ENCODE results near the gene PRDM12. TPM values are rescaled to one million over a fixed set of nuclear protein-coding genes. Genes with fewer than 3 reads are reported as not detected.
A peak's percentile ranks its signal among the peaks of the same experiment; 100 is the strongest.

PRDM12 gene
- total RNA-seq = not detected in 2 replicates
- polyA plus RNA-seq = 0.02 TPM in 1 of 2 replicates, not detected in the other
- polyA plus RNA-seq (2012) = 0.05 TPM in 1 of 2 replicates, not detected in the other
- polyA minus RNA-seq (ENCODE audit: low replicate concordance) = not detected in 2 replicates

GRCh38 chr9:130664251-130665028 is at the start of gene PRDM12:
Gene PRDM12, plus strand, starts transcription at chr9:130664594. Its CDS starts 60 bp downstream, at chr9:130664654.
- H3K4me3 ChIP-seq (replicated peaks in 1 of 4; ENCODE audit: control extremely low read depth in 1 of 4, insufficient read depth in 1 of 4, low read depth in 3 of 4, low read length in 4 of 4) = no peak within 1 kb of the TSS
- no peaks in the 10 kb centered on the region for H3K9me3 ChIP-seq (ENCODE audit: control insufficient read depth, insufficient read depth, low read depth, low read length)
- H3K79me2 ChIP-seq (ENCODE audit: control insufficient read depth, insufficient read depth, low read length) = no peaks in the 10 kb centered on the region
- H3K27ac ChIP-seq (ENCODE audit: insufficient read depth, low read length) = no peak within 1 kb of the TSS
- H3K9ac ChIP-seq (ENCODE audit: insufficient read depth, low read length) = no peak within 1 kb of the TSS
- no peak for DNase-seq (ENCODE audit: low read depth in 2 of 2)
- peak; percentile 92 for TF ChIP-seq EZH2 (IDR thresholded peaks at IDR 0.05; ENCODE audit: low read length, missing control alignments)
- no peak for TF ChIP-seq CTCF (conservative IDR thresholded peaks at IDR 0.05 in 1 of 2, IDR thresholded peaks at IDR 0.05 in 1 of 2; ENCODE audit: low read depth in 1 of 2, low read length in 2 of 2)
- H3K27me3 ChIP-seq (ENCODE audit: control insufficient read depth, insufficient read depth, low read length) = peaks cover 78% of the 10 kb centered on the region
- H3K4me1 ChIP-seq (ENCODE audit: control insufficient read depth, extremely low read depth, insufficient read depth, low read length) = no peaks in the 10 kb centered on the region
- H3K4me2 ChIP-seq (ENCODE audit: extremely low read depth, insufficient read depth, low read length) = no peak within 1 kb of the TSS
- no peaks in the 10 kb centered on the region for H3K36me3 ChIP-seq (ENCODE audit: control insufficient read depth, insufficient read depth, low read length)
- H4K20me1 ChIP-seq (ENCODE audit: control insufficient read depth, extremely low read depth, insufficient read depth, low read length) = no peaks in the 10 kb centered on the region
- H2AFZ ChIP-seq (ENCODE audit: low read length) = no peak within 1 kb of the TSS

GRCh38 chr9:130616451-130616850 is 47.9 kb upstream of the PRDM12 start:
- no peak overlapping the region for H3K4me2 ChIP-seq (ENCODE audit: extremely low read depth, insufficient read depth, low read length)
- no peak overlapping the region for H3K4me3 ChIP-seq (replicated peaks in 1 of 4; ENCODE audit: control extremely low read depth in 1 of 4, insufficient read depth in 1 of 4, low read depth in 3 of 4, low read length in 4 of 4)
- H3K9ac ChIP-seq (ENCODE audit: insufficient read depth, low read length) = no peak overlapping the region
- H3K79me2 ChIP-seq (ENCODE audit: control insufficient read depth, insufficient read depth, low read length) = no peaks in the 10 kb centered on the region
- no peak overlapping the region for H3K27ac ChIP-seq (ENCODE audit: insufficient read depth, low read length)
- H4K20me1 ChIP-seq (ENCODE audit: control insufficient read depth, extremely low read depth, insufficient read depth, low read length) = no peaks in the 10 kb centered on the region
- no peaks in the 10 kb centered on the region for H3K9me3 ChIP-seq (ENCODE audit: control insufficient read depth, insufficient read depth, low read depth, low read length)
- H2AFZ ChIP-seq (ENCODE audit: low read length) = no peak overlapping the region
- TF ChIP-seq CTCF (conservative IDR thresholded peaks at IDR 0.05 in 1 of 2, IDR thresholded peaks at IDR 0.05 in 1 of 2; ENCODE audit: low read depth in 1 of 2, low read length in 2 of 2) (no peak), EZH2 (IDR thresholded peaks at IDR 0.05; ENCODE audit: low read length, missing control alignments) (no peak)
- H3K36me3 ChIP-seq (ENCODE audit: control insufficient read depth, insufficient read depth, low read length) = peaks cover 41% of the 10 kb centered on the region
- H3K4me1 ChIP-seq (ENCODE audit: control insufficient read depth, extremely low read depth, insufficient read depth, low read length) = no peaks in the 10 kb centered on the region
- no peak for DNase-seq (ENCODE audit: low read depth in 2 of 2)
- no peaks in the 10 kb centered on the region for H3K27me3 ChIP-seq (ENCODE audit: control insufficient read depth, insufficient read depth, low read length)

- no peaks in the 10 kb centered on the region for H3K27me3 ChIP-seq (ENCODE audit: control insufficient read depth, insufficient read depth, low read length)
- H3K9ac ChIP-seq (ENCODE audit: insufficient read depth, low read length) = no peak overlapping the region
- no peaks in the 10 kb centered on the region for H3K4me1 ChIP-seq (ENCODE audit: control insufficient read depth, extremely low read depth, insufficient read depth, low read length)
- H3K4me2 ChIP-seq (ENCODE audit: extremely low read depth, insufficient read depth, low read length) = no peak overlapping the region
- peaks cover 22% of the 10 kb centered on the region for H3K36me3 ChIP-seq (ENCODE audit: control insufficient read depth, insufficient read depth, low read length)
- H4K20me1 ChIP-seq (ENCODE audit: control insufficient read depth, extremely low read depth, insufficient read depth, low read length) = no peaks in the 10 kb centered on the region
- H2AFZ ChIP-seq (ENCODE audit: low read length) = no peak overlapping the region
- H3K27ac ChIP-seq (ENCODE audit: insufficient read depth, low read length) = no peak overlapping the region
- TF ChIP-seq EZH2 (IDR thresholded peaks at IDR 0.05; ENCODE audit: low read length, missing control alignments) (no peak), CTCF (conservative IDR thresholded peaks at IDR 0.05 in 1 of 2, IDR thresholded peaks at IDR 0.05 in 1 of 2; ENCODE audit: low read depth in 1 of 2, low read length in 2 of 2) (no peak)
- no peaks in the 10 kb centered on the region for H3K79me2 ChIP-seq (ENCODE audit: control insufficient read depth, insufficient read depth, low read length)
- H3K9me3 ChIP-seq (ENCODE audit: control insufficient read depth, insufficient read depth, low read depth, low read length) = no peaks in the 10 kb centered on the region
- no peak for DNase-seq (ENCODE audit: low read depth in 2 of 2)
- H3K4me3 ChIP-seq (replicated peaks in 1 of 4; ENCODE audit: control extremely low read depth in 1 of 4, insufficient read depth in 1 of 4, low read depth in 3 of 4, low read length in 4 of 4) = no peak overlapping the region
Measured at GRCh38 chr9:130623466-130623865, 40.9 kb upstream of the PRDM12 start.
